Hepatocyte (in vitro differentiated cells): Measurements from ENCODE around the gene PLCD3.

ENCODE experiments used
- EZH2 ChIP-seq: fragments of 200-600 bp; sonication (generic); IDR thresholded peaks from 2 replicates; pipeline ENCODE4 v1.6.1; 2016; ENCODE audit warnings: antibody characterized with exemption, mild to moderate bottlenecking, borderline replicate concordance
- TF ChIP-seq, protein P1 (sequence below): fragments of 200-600 bp; sonication (generic); IDR thresholded peaks from 2 replicates; pipeline ENCODE4 v1.5.1; 2016; ENCODE audit warnings: antibody characterized with exemption, mild to moderate bottlenecking; ENCODE audit not compliant: poor library complexity

DNA sequence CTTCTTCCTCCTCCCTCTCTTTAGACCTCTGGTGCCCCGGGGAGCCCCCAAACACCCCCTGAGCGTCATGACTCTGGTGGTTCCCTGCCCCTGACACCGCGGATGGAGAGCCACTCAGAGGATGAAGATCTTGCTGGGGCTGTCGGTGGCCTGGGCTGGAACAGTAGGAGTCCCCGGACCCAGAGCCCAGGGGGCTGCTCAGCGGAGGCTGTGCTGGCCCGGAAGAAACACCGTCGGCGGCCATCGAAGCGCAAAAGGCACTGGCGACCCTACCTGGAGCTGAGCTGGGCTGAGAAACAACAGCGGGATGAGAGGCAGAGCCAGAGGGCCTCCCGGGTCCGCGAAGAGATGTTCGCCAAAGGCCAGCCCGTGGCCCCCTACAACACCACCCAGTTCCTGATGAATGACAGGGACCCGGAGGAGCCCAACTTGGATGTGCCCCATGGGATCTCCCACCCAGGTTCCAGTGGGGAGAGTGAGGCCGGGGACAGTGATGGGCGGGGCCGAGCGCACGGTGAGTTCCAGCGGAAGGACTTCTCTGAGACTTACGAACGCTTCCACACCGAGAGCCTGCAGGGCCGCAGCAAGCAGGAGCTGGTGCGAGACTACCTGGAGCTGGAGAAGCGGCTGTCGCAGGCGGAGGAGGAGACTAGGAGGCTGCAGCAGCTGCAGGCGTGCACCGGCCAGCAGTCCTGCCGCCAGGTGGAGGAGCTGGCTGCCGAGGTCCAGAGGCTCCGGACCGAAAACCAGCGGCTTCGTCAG, 36.9 kb upstream of the PLCD3 start:
- TF ChIP-seq, protein P1, sequence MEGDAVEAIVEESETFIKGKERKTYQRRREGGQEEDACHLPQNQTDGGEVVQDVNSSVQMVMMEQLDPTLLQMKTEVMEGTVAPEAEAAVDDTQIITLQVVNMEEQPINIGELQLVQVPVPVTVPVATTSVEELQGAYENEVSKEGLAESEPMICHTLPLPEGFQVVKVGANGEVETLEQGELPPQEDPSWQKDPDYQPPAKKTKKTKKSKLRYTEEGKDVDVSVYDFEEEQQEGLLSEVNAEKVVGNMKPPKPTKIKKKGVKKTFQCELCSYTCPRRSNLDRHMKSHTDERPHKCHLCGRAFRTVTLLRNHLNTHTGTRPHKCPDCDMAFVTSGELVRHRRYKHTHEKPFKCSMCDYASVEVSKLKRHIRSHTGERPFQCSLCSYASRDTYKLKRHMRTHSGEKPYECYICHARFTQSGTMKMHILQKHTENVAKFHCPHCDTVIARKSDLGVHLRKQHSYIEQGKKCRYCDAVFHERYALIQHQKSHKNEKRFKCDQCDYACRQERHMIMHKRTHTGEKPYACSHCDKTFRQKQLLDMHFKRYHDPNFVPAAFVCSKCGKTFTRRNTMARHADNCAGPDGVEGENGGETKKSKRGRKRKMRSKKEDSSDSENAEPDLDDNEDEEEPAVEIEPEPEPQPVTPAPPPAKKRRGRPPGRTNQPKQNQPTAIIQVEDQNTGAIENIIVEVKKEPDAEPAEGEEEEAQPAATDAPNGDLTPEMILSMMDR: no peak
- TF ChIP-seq EZH2: no peak
